Type B pancreatic cell (in vitro differentiated cells): Measurements from ENCODE around the gene REV3L. TPM values are rescaled to one million over a fixed set of nuclear protein-coding genes. Genes with fewer than 3 reads are reported as not detected.

Experiments
- DNase-seq: peaks from one replicate; pipeline ENCODE4 v3.0.0; 2021; ENCODE audit warnings: mixed read lengths; ENCODE audit not compliant: unreplicated experiment; ENCODE audit errors: extremely low spot score
- H3K27ac Mint-ChIP-seq: 2 replicates; pipeline ENCODE4 v1.8.0; 2021; ENCODE audit warnings: mild to moderate bottlenecking, mixed read lengths
- H3K27me3 Mint-ChIP-seq: 2 replicates; pipeline ENCODE4 v1.8.0; 2021; ENCODE audit warnings: mixed read lengths
- H3K36me3 Mint-ChIP-seq: 2 replicates; pipeline ENCODE4 v1.8.0; 2021; ENCODE audit warnings: mixed read lengths
- H3K4me1 Mint-ChIP-seq: one replicate; pipeline ENCODE4 v1.8.0; 2021; ENCODE audit warnings: mixed read lengths; ENCODE audit not compliant: unreplicated experiment
- H3K4me3 Mint-ChIP-seq: 2 replicates; pipeline ENCODE4 v1.8.0; 2021; ENCODE audit warnings: mild to moderate bottlenecking, mixed read lengths
- H3K9me3 Mint-ChIP-seq: 2 replicates; pipeline ENCODE4 v1.8.0; 2021; ENCODE audit warnings: mixed read lengths
- total RNA-seq: library from RNA; stranded (reverse); gene quantifications from 2 replicates; pipeline ENCODE4 v1.2.1, GENCODE V29; 2021; ENCODE audit warnings: low replicate concordance
- TF ChIP-seq, protein P1 (sequence below): fragments of 200-600 bp; sonication (generic); conservative IDR thresholded peaks from 2 replicates; pipeline ENCODE4 v1.5.0; 2021; ENCODE audit warnings: antibody characterized with exemption, mild to moderate bottlenecking

REV3L gene
- total RNA-seq, 1 donor from 2014 or later: 34.4 TPM

DNA sequence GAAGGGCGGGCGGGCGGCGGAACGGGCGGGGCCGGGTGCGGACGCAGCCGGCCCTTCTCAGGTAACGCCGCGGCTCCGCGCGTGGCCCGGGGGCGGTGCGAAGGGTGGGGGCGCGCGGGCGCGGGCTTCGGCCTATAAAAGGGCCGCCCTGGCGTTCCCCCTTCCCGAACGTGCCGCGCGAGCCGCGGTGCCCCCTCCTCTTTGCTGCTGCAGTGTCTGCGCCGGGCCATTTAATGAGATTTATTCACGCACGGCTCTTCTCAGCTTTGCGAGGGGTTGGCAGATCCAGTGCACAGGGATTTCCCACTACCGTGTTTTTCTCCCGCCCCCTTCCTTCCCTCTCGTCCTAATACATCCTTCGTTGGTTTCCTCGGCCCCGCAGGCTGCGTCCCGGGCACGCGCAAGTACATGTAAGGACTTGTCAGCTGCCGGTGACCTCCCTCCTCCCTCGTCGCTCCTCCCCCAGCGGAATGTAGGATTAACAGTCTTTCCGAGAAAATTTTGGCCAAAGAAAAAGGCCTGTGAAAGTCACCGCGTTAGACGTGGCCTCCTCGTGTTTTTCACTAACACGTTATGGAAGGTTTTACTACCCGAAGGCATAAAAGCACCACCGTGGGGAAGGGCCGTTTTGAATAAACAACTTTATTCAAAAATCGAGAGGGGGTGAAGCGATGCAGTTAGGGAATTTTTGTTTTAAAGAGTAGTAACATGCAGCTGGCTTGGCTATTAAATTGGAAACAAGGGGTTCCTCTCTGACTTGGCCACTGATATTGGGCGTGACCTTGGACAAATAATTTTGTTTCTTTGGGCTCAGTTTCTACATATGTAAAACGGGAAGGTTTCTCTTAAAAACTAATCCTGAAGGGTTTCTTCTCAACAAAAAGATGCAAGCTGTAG is 966 bp upstream of the REV3L start:
- Mint-ChIP-seq H3K9me3 (peaks cover 8% of the 10 kb centered on the region), H3K4me3 (peak overlapping the region; percentile 98), H3K27me3 (no peaks in the 10 kb centered on the region), H3K4me1 (peaks cover 16% of the 10 kb centered on the region), H3K36me3 (peaks cover 19% of the 10 kb centered on the region), H3K27ac (peak overlapping the region; percentile 98)
- peak; percentile 90 for DNase-seq
- TF ChIP-seq, protein P1, sequence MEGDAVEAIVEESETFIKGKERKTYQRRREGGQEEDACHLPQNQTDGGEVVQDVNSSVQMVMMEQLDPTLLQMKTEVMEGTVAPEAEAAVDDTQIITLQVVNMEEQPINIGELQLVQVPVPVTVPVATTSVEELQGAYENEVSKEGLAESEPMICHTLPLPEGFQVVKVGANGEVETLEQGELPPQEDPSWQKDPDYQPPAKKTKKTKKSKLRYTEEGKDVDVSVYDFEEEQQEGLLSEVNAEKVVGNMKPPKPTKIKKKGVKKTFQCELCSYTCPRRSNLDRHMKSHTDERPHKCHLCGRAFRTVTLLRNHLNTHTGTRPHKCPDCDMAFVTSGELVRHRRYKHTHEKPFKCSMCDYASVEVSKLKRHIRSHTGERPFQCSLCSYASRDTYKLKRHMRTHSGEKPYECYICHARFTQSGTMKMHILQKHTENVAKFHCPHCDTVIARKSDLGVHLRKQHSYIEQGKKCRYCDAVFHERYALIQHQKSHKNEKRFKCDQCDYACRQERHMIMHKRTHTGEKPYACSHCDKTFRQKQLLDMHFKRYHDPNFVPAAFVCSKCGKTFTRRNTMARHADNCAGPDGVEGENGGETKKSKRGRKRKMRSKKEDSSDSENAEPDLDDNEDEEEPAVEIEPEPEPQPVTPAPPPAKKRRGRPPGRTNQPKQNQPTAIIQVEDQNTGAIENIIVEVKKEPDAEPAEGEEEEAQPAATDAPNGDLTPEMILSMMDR: no peak

DNA sequence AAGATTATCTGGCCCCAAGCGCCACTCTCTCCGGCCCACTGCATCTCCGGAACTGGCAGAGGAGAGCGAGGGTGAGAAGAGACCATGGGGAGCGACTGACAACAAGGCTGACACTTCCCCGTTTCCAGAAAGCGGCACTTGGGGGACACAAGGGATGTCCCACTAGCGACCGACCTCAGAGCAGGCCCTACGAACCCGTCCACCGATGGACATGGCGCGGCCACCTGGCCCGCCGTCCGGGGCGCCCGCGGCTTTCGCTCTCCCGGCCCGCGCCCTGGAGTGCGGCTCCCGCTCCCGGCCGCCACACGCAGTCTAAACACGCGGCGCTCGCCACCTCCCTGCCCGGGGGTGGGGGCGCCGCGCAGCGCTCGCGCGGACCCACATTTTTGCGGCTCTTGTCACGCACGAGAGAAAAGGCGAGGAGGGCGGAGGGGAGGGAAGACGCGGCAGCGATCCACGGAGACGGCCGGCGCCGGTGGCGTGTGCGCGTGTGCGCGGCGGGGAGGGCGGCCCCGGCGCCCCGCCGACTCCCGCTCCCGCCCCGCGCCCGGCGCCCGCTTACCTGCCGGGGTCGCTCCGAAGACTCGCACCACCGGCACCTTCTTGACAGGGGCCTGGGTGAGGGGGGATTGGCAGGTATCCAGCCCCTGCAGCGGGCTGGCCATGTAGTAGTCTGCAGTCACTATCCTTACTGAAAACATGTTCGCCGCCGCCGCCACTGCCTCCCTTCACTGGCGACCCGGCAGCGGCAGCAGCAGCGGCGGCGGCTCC is 645 bp downstream of the REV3L start:
- Mint-ChIP-seq H3K27me3 (no peaks in the 10 kb centered on the region), H3K36me3 (peaks cover 9% of the 10 kb centered on the region), H3K4me1 (peaks cover 29% of the 10 kb centered on the region), H3K4me3 (peak overlapping the region; percentile 98), H3K27ac (peak overlapping the region; percentile 98), H3K9me3 (peaks cover 8% of the 10 kb centered on the region)
- TF ChIP-seq, protein P1: no peak
- no peak for DNase-seq

DNA sequence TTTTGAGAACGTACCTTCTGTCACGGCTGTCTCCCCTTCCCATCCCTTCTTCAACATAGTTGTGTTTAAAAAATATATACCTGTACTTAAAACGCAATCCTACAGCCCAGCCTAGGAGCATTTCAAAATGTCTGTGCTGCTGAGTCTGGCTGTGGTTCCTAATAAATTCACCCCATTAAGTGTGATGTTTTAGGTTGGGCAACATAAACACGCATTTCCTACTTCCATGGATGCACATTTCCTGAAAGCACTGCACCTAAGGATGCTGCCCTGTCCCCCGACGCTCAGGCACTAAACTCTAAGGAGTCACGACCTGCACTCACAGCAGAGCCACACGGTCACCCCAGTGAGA is 1.2 kb downstream of the REV3L start:
- TF ChIP-seq, protein P1: no peak
- peaks cover 33% of the 10 kb centered on the region for H3K4me1 Mint-ChIP-seq
- no peaks in the 10 kb centered on the region for H3K27me3 Mint-ChIP-seq
- peaks cover 5% of the 10 kb centered on the region for H3K36me3 Mint-ChIP-seq
- no peak for DNase-seq
- H3K9me3 Mint-ChIP-seq: peaks cover 5% of the 10 kb centered on the region
- H3K27ac Mint-ChIP-seq: peak overlapping the region; percentile 97
- H3K4me3 Mint-ChIP-seq: peak overlapping the region; percentile 98

DNA sequence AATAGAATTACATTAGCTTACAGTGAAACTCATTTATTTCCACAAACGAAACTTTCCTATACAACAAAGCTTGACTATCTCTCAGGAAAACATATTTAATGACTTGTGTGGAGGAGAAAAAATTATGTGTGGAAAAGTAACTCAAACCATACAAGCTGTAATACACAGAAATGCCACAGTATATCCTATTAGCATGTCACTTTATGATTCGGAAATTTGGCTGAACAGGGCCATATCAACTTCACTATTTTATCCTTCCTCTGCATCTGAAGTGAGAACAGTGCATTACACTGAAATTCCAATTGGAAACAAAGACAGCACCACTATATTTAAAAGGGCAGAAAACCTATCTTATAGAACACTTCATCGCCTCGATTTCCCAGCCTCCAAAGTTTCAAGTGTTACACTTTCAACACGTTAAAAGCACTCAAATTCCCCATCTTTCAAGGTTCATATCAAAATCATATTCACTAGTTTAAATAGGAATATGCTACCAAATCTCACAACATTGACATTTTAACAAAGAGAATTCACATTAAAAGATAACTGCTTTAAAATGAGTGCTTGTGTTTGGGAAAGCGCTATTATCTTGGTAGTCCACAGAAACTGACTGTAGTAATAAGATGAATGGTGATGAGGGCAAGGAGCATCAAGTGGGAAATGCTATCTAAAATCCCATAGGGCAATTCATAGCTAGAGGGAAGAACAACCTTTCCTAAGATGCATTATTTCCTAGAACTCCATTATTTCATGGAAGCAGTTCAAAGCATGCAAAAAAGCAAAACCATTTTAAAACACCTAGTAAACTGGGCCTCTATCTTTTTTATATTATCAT is 1.8 kb downstream of the REV3L start:
- no peaks in the 10 kb centered on the region for H3K36me3 Mint-ChIP-seq
- peaks cover 33% of the 10 kb centered on the region for H3K4me1 Mint-ChIP-seq
- H3K27ac Mint-ChIP-seq: peak overlapping the region; percentile 97
- no peaks in the 10 kb centered on the region for H3K27me3 Mint-ChIP-seq
- H3K9me3 Mint-ChIP-seq: no peaks in the 10 kb centered on the region
- DNase-seq: no peak
- TF ChIP-seq, protein P1: peak; percentile 14
- H3K4me3 Mint-ChIP-seq: peak overlapping the region; percentile 98

DNA sequence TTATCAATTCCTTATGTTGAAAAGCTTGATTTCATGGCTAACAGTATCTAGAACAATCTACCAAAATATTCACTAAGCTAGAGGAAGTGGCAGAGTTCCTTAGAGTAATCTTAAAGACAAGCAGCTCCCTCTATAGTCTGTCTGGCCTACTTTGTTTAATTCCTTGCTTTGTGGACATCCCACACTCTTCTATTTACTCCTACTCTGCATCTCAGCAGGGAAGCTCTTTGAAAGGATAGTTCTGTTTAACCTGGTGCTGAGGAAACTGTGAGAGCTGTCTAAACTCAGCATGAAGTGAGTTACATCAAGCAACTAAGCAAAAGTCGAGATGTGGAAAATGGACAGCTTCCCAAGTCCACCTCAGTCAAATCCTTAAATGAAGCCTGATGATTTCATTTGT is 4.3 kb downstream of the REV3L start:
- Mint-ChIP-seq H3K4me1 (peaks cover 30% of the 10 kb centered on the region), H3K27me3 (no peaks in the 10 kb centered on the region), H3K36me3 (peaks cover 3% of the 10 kb centered on the region), H3K27ac (peak overlapping the region; percentile 20), H3K9me3 (no peaks in the 10 kb centered on the region), H3K4me3 (peak overlapping the region; percentile 71)
- DNase-seq: no peak
- TF ChIP-seq, protein P1: peak; percentile 37
